ENCODE data around the gene PGBD5. TPM values are rescaled to one million over a fixed set of nuclear protein-coding genes. Genes with fewer than 3 reads are reported as not detected.

PGBD5 gene
- total RNA-seq, 1 donor from 2014 or later = 14.0 TPM

- intact Hi-C loops (cut with DNase I) = no loop called here
- peak; percentile 67 for DNase-seq (ENCODE audit: low spot score)
Observed at GRCh38 chr1:230333590-230334446, 92.3 kb downstream of the PGBD5 start.

- intact Hi-C loops (cut with DNase I) = no loop called here
- no peak for DNase-seq (ENCODE audit: low spot score)
Observed at GRCh38 chr1:230332575-230333066, 93.5 kb downstream of the PGBD5 start.

GRCh38 chr1:230332061-230332460 lies 94.1 kb downstream of the PGBD5 start:
- intact Hi-C loops (cut with DNase I) = no loop called here
- DNase-seq (ENCODE audit: low spot score) = no peak

DNA sequence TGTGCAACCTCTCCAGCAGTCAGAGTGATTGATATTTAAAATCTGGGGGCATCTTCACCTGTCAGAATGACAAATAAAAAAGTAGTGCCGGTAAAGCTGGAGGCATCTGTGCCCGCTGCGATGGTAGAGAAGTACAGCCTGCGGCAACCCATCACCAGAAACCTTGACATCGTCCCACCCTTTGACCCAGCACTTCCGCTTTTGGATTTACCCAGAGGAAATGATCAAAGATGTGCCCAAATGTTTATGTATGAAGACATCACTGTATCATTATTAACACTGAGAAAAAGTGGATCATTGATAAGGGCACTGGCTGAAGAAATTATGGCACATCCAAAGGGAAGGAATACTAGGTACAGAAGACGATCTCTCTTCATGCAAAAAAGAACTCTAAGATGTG lies 96.0 kb downstream of the PGBD5 start:
- intact Hi-C loops (cut with DNase I) = no loop called here
- no peak for DNase-seq (ENCODE audit: low spot score)

GRCh38 chr1:230328342-230329015 lies 97.7 kb downstream of the PGBD5 start:
- DNase-seq (ENCODE audit: low spot score) = no peak
- intact Hi-C loops (cut with DNase I) = no loop called here

GRCh38 chr1:230327892-230328284 lies 98.2 kb downstream of the PGBD5 start:
- intact Hi-C loops (cut with DNase I) = no loop called here

DNA sequence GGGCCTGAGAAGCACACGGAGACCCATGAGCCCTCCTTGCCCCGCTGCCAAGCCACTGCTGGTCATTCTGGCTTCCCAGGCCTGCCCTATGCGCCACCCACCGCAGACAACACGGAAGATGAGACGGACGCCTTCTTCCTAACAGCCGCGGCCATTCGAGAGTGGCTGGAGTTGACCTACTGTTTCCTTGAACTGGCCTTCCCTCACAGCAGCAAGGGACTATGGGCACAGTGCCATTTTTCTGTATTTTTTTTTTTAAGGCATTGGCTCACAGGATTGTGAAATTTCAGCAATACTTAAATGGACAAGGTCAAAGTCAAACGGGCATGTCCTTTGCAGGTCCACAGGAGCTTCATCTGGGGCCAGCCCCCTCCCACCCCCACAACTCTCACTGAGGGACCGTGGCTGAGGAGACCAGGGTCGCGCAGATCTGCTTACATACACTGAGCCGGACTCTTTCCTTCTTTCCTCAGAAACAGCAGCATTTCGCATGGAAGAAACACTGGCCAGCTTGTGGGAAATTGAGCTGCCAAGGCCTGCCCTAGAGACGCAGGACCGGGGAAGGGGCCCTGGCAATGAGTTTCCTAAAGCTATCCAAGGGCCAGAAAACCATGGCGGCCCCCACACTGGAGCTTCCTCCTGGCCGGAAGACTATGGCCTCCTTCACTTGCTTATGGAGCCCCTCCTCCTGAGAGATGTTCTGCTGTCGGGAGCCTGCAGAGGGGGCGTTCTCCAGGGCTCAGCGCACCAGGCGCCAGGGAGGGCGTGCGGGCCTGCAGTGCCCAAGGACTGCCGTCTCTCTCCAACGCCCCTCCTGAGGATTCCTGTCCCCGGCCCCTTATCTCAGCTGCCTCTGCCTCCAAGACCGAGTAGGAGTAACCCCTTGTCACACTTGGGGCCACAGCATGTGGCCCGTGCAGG lies 98.9 kb downstream of the PGBD5 start:
- DNase-seq (ENCODE audit: low spot score) = peak; percentile 43

More at GRCh38 chr1:230327892-230328284, 98.2 kb downstream of the PGBD5 start:
- peak; percentile 51 for DNase-seq (ENCODE audit: low spot score)

DNA sequence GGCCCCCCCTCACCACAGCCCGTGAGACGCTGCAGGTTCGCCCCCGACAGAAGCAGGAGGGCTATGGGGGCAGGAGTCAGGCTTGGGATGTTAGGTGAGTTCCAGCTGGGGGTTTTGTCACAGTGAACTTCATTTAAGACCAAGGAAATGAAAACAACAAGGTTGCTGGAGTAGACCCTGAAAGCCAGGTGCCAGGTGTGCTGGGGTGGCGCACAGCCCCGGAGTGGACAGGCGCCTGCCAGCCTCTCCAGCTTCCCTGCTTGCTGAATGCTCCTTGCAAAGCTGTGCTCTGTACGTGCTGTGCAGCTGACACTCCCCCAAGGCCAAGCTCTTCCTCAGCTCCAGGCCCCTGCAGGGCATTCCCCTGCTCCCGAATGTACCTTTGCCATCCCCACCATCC lies 102.4 kb downstream of the PGBD5 start:
- intact Hi-C loops (cut with DNase I) = no loop called here
- peak; percentile 61 for DNase-seq (ENCODE audit: low spot score)

More for the DNA sequence above, 98.9 kb downstream of the PGBD5 start:
- intact Hi-C loops (cut with DNase I) = no loop called here

DNA sequence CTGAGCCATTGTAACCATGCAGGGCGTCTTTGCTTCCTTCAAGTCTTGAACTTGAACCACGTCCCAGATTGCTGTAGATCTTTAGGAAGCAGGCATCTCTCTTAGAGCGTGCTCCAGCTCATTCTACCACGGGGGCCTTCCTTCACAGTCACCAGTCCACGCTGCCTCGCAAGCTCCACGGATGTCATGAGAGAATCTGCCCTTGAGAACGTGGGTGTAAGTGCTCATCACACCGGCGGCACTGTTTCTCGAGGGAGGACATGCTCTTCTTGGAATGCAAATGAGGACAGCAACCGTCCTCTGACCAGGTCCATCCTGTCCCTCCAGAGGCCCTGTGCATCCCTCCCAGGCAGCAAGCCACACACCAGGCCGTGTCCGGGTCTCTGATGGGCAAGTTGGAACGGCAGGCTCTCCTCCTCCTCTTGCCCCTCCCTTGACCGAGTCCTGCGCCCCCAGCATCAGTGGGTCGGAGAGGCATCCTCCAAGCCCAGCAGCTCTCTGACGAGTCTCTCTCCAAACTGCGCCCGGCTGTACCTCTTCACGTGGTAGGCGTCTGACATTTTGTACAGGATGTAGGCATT lies 103.1 kb downstream of the PGBD5 start:
- intact Hi-C loops (cut with DNase I) = no loop called here
- DNase-seq (ENCODE audit: low spot score) = peak; percentile 69

DNA sequence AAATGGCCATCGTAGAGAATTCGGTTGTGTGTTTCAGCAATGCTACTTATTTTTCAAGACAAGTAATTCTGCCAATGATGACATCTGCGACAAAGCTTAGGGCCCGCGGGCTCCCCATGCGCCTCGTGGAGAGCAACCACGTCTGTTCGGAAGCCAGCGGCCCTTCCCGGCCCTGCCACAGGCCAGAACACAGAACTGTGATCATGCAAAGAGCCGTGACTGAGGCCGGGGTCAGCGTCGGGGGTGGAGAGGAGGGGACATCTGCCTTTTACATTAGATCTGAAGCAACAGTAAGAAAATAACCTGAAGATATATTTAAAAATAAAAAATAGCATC lies 103.7 kb downstream of the PGBD5 start:
- DNase-seq (ENCODE audit: low spot score) = no peak
- intact Hi-C loops (cut with DNase I) = no loop called here

DNA sequence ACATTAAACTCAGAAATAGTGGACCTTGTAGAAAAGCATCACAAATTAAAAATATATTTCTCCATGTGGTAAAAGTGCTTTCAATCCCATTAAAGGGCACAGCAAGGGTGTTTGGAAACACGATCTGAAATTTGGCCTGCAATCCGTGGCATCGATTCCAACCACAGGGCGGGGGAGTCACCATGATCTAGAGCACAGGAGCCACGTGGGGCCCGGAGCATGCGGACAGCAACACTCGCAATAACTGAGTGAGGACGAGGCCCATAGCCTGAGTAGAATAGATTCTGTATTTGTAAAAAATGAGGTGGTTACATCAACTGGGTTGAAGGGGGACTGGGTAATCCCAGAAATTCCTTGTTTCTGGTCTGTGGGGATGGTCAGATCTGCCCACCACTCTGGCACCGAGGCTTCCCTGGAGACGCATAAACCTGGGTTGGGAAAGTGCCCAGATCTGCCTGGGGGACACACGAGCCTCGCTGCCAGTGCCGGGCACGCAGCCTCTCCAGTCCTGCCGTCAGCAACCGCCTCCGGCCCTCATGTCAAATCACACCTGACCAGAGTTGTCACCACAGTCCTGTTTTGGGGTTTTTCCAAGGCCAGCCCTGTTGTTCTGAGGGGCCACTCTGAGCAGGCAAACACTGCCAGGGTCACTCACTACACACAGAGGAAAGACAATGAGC lies 104.3 kb downstream of the PGBD5 start:
- peak; percentile 79 for DNase-seq (ENCODE audit: low spot score)
- intact Hi-C loops (cut with DNase I) = no loop called here

DNA sequence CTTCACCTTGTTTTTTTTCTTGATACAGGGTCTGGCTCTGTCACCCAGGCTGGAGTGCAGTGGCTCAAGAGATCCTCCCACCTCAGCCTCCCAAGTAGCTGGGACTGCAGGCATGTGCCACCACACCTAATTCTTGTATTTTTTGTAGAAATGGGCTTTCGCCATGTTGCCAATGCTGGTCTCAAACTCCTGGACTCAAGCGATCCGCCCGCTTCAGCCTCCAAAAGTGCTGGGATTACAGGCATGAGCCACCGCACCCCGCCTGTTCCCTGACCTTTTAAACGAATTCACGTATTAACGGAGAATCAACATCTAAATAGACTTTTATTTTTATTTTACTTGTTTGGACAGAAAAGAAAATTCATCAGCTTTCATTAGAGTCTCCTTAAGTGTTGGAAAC lies 104.8 kb downstream of the PGBD5 start:
- intact Hi-C loops (cut with DNase I) = no loop called here
- peak; percentile 64 for DNase-seq (ENCODE audit: low spot score)

DNA sequence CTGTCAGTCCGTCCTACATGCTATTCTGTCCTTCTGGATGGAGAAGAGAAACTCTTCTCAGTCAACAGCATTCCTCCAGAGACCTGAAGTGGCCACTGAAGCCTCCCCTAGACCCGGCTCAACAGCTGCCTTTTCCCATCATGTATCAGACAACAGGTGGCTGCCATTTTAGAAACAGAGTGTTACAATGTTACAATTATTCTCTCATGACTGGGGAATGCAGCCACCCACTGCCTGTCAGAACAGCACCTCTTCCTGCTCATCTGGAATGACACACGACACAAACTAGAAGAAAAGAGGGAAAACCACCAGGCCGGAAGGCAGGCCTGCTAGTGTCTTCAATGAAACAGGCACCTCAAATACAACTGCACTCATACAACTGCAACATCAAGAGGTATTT lies 105.3 kb downstream of the PGBD5 start:
- intact Hi-C loops (cut with DNase I) = no loop called here
- DNase-seq (ENCODE audit: low spot score) = peak; percentile 19

DNA sequence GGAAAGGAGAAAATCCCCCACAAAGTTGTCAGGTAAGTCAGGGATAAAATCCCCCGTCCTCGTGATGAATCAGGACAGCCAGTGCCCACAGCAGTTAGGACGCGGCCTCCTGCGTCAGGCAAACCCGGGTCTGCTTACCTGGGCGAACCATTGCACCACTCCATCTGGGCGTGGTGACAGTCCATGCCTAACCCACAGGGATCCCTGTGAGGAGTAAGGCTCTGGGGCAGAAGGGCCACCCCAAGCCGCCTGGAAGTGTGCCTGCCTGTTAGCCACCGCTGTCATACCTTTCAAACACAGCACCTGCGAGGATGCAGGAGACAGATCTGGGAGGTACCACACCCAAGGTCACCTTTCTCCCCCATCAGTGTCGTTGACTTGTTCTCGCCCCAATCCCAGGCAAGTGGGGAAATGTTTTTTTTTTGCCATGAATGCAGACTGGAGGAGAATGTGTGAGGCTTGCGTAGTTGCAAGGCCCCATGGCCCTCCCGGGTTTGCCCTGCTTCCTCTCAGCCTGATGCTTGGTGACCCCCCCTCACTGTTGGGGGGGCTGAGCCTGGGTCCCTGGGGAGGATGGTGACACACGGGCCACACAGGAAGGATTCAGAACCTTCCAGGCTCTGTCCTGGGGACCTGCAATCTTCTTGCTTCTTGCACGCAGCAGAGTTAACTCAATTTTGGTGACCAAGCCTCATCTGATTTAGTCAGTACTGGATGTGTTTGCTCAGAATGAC lies 107.0 kb downstream of the PGBD5 start:
- intact Hi-C loops (cut with DNase I) = no loop called here
- DNase-seq (ENCODE audit: low spot score) = peak; percentile 64

GRCh38 chr1:230317823-230318819 lies 108.0 kb downstream of the PGBD5 start:
- intact Hi-C loops (cut with DNase I) = no loop called here
- DNase-seq (ENCODE audit: low spot score) = peak; percentile 60

GRCh38 chr1:230316864-230317745 lies 109.0 kb downstream of the PGBD5 start:
- DNase-seq (ENCODE audit: low spot score) = peak; percentile 75
- intact Hi-C loops (cut with DNase I) = no loop called here
